GM19099 (cell line): Measurements from ENCODE around the gene SLC22A17.

Source experiments
- POLR2A ChIP-seq: IDR thresholded peaks from 3 replicates; pipeline ENCODE4 v1.6.1; 2011; ENCODE audit warnings: low read depth; ENCODE audit not compliant: insufficient read length; ENCODE audit errors: extremely low read depth

SLC22A17 gene

DNA sequence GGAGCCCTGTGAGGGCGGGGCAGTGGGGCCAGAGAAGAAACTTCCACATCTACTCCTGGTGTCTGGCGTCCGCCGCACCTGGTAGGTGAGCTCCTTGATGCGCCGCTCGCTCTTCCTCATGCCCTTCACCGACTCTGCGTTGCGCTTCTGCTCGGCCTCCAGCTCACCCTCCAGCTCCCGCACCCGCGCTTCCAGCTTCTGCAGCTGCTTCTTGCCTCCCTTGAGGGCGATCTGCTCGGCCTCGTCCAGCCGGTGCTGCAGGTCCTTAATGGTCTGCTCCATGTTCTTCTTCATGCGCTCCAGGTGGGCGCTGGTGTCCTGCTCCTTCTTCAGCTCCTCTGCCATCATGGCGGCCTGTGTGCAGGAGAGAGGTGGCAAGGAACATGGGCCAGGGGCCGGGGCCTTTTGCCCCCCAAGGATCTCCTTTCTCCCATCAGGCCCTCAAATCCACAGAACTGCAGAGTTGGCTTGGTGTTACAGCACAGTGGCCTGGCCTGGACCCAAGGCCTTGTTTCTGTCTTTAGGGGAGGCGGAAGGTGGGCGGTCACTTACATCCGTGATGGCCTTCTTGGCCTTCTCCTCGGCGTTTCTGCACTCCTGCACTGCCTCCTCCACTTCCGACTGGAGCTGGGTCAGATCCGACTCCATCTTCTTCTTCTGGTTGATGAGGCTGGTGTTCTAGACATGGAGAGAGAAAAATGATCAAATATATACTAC, 31.8 kb upstream of the SLC22A17 start:
- no peak for TF ChIP-seq POLR2A

DNA sequence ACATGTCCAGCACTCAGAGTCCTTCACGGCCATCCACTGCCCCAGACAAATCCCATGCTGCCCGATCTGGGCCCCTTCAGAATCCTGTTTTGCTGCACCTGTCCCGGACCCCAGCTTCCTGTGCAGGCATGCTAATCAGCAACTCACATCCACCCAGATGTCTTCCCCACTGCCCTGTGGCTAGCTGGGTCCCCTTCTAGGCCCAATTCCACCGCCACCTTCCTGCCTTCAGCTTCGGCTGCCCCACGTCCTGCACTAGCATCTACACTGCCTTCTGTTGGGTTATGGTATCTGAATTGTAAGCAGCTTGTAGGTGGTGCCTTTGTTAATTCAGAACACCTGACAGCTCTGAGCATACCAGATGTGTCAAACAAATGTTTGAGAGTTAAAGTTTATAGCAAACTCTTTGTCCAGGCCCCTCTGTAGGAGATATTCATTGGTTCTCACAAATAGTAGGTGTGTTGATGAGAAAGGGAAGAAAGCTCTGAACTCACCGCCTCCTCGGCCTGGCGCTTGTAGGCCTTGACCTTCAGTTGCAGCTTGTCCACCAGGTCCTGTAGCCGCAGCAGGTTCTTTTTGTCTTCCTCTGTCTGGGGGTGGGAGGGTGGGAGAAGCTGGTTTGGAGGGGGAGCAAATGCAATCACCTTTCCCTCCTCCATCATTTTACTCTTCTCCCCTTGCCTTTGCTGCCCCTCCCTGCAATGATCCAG, 30.2 kb upstream of the SLC22A17 start:
- no peak for TF ChIP-seq POLR2A

DNA sequence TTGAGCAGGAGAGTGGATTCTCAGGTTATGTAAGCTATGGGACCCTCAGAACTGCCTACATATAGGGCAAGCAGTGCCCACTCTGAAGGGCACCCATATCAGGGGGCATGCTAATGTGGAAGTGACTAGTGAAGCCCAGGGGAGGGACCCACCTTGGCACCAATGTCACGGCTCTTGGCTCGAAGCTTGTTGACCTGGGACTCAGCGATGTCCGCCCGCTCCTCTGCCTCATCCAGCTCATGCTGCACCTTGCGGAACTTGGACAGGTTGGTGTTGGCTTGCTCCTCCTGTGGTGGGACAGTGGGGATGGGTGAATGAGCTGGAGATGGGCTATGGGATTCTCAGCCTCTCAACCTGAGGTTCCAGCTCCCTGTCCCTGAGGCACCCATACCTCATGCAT, 29.6 kb upstream of the SLC22A17 start:
- TF ChIP-seq POLR2A = no peak

DNA sequence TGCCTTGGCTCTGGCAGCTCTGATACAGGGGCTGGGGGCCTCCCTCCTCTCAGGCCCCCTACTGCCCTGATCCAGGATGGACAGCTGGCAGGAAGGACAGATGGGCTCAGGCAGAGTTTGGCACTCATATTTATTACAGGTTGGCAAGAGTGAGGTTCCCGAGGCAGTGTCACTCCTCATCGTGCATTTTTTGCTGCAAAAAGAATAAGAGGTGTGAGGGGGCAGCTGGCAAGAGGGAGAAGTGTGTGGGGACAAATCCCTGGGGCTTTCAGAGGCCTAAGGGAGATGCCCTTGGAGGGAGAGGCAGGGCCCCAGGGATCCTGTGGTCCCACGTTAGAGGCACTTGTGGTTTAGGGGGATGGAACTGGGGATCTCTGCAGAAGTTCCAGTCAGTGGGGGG, 29.2 kb upstream of the SLC22A17 start:
- TF ChIP-seq POLR2A = no peak

DNA sequence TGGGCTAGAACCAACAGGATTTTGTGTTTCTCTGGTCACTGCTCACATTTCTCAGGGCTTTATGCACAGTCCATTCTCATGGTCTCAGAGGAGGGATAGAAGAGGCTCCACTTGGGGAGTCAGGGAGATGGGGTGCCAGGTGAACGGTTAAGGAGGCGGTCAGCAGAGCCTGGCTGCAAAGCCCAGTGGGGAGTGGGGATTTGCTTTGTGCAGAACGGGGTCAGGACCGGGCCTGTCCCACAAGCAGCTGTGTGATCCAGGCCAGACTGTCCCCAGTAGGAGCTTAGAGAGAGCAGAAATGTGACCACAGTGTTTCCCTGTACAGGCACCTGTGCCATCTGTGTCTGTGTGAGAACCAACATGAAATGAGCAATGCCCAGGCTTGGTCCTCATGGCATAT, 28.3 kb upstream of the SLC22A17 start:
- TF ChIP-seq POLR2A = no peak

DNA sequence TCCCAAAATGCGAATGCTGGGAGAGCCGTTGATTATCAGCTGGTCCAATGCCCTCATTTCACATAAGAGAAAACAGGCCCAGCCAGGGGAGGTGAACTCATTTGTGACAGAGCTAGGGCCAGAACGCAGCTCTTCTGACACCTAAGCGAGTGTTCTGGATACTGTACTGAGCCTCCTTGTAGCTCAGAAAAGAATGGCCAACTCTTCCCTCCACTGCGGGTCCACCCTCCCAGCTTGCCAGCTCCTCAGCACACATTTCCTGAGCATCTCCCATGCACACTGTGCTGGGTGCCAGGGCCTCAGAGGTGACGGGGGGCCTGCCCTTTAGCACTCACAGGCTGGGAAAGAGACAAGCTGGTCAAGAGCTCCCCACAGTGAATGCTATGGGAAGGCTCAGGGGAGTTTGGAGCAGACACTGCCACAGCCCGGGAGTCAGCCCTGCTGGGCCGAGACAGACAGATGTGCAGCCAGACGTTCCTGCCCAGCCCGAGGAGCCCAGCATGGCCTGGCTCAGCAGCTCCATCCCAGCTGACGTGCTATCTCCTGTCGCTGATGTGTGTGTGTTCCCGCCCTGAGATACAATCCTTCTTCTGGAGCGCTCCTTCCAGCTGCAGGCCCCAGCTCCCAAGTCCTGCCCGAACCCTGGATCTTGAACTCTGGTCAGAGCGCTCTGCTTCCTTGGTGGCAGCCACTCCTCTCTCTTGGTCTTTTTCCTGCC, 27.7 kb upstream of the SLC22A17 start:
- TF ChIP-seq POLR2A = no peak

DNA sequence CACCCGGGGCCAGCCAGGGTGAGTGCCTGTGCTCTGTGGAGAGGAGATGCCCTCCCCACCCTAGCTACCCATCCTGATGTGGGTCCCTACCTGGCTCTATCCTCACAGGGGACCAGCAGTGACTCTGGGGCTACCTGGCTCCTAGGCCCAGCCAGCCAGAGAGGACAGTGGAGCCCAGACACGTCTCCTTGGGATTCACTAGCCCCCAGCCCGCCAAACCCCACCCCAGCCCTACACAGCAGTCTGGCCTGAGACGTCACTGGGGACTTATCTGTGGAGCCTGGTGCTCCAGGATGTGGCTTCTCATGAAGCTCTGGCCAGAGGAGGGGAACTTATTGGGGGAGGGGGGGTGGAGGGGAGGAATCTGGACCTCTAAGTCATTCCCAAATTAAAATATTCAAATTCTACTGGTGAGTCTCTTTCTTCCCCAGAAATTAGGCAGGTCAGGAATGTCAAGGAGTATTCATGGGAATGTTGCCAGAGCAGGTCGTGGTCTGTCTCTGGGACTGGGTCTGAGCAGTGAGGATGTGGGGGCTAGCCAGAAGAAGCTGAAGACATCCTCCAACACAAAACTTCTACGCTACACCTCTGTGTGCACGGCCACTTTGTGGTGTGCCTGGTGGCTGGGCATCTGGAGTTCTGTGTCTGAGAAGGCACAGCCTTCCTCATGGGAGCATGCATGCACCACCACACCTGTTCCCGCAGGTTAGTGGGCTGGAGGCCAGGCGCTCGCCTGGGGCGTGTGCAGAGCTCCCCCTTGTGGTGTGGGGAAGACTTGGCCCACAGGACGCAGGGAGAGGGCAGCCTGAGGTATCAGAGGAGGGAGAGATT, 26.9 kb upstream of the SLC22A17 start:
- TF ChIP-seq POLR2A = no peak

DNA sequence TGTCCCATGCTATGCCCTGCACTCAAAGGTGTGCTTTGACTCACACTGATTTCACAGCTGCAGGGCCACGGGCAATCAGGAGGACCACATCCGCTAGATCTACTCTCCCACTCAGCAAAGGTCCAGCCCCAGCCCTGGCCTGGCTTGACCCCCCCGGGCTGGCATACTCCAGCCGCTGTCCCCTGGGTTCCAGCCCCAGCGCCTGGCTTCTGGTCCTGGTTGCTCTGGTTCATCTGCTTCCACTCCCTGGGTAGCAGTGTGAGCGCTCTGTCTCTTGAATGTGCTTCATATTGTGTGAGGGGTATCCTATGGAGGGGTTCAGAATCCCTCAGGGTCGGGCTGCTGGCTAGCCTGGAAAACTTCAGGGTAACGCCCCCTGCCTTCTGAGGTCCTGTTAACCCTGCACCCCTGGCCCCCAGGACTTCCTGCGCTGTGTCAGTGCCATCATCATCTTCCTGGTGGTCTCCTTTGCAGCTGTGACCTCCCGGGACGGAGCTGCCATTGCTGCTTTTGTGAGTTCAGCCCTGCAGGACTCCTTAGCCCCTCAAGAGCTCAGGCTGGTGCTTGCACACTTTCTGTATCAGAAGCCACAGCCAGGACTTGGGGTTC, 26.0 kb upstream of the SLC22A17 start:
- TF ChIP-seq POLR2A = no peak

DNA sequence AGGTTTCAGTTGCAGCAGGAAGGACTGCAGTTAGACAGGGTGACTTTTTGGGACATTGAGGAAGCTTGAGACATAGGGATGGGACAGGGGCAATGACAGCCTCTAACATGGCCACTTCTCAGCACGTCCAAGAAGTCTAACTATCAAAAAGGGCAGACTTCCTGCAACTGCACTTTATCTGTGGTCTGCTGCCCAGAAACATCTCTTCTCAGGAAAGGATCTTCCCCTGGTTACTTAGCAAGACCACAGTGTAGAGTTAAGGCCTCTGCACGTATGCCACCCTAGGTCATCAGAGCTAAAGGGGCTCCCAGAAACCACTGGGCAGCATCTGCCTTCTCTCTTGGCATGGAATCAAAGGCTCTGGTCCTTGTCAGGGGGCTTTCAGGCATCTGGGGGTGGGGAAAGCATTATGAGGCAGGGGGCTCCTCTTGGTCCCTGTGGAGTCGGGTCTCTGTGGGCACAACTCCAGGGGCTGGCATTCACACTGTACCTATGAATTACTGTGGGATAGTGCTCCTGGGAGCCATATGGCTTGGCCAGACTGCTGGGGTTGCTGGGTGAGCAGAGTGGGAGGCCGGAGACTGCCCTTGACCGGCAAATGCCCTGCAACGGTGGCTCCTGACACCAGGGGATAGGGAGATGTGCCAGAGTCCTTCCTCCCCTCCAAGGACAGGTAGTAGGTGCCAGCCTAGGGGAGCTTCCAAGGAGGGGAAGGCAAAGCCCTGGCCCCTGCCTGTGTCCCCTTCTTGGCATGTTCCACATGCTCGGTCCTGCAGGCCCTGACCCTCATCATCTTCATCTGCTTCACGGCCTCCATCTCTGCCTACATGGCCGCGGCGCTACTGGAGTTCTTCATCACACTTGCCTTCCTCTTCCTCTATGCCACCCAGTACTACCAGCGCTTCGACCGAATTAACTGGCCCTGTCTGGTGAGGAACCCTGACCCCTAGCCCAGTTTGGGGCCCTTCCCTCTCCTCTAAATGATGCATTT, 25.2 kb upstream of the SLC22A17 start:
- no peak for TF ChIP-seq POLR2A

DNA sequence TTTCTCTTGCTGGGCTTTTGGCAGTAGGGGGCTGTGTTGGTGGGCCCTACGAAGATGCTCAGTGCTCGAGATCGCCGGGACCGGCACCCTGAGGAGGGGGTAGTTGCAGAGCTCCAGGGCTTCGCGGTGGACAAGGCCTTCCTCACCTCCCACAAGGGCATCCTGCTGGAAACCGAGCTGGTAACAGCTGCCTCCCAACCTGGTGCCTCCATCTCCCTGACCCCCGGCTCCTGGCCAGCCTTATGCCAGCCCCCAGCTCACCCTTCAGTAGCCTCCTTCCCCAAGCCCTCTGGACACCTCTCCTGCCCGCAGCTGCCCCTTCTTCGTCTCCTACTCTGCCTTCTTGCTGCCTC, 24.5 kb upstream of the SLC22A17 start:
- TF ChIP-seq POLR2A = no peak

DNA sequence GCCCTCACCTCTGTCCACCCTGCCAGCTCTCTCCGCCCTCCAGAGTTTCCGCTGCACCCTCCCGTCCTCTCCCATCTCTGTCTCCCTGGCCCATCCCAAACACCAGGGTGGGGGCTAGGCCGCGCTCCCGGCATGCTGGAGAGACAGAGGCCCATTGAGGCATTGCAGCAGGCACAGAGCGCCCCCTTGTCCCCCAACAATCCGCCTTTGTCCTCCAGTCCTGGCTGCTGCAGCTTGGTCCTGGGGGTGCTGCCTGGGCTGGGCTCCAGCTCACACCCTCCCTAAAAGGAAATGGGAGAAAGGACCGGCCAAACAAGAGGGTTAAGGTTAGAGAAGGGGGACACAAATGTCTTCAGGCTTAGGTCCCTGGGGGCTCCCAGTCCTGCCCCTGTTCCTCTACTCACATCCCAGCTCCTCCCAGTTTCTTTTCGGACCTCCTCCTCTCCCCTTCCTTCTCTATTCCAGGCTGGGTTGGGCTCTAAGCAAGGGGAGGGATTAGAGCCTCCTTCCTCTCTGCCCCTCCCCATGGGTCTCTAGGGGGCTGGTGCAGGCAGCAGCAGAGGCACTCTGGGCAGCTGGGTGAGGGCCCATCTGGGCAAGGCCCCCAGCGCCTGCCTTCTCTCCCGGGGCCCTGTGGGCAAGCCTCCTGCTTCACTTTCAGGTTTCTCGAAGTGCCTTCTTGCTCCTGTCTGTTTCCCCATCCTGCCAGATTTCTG, 24.0 kb upstream of the SLC22A17 start, which contains the start of gene CMTM5:
TSS of gene CMTM5 (plus strand) at position 565 of the 716 bp plus-strand sequence. CDS start 206 bp downstream, outside the sequence.
- TF ChIP-seq POLR2A = no peak

DNA sequence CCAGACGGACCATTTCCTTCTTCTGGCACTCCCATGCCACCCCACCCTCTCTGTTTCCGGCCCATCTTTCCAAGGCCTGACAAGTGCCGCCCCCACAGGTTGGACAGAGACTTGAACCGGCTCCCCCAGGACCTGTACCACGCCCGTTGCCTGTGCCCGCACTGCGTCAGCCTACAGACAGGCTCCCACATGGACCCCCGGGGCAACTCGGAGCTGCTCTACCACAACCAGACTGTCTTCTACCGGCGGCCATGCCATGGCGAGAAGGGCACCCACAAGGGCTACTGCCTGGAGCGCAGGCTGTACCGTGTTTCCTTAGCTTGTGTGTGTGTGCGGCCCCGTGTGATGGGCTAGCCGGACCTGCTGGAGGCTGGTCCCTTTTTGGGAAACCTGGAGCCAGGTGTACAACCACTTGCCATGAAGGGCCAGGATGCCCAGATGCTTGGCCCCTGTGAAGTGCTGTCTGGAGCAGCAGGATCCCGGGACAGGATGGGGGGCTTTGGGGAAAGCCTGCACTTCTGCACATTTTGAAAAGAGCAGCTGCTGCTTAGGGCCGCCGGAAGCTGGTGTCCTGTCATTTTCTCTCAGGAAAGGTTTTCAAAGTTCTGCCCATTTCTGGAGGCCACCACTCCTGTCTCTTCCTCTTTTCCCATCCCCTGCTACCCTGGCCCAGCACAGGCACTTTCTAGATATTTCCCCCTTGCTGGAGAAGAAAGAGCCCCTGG, 23.0 kb upstream of the SLC22A17 start:
- TF ChIP-seq POLR2A = no peak

DNA sequence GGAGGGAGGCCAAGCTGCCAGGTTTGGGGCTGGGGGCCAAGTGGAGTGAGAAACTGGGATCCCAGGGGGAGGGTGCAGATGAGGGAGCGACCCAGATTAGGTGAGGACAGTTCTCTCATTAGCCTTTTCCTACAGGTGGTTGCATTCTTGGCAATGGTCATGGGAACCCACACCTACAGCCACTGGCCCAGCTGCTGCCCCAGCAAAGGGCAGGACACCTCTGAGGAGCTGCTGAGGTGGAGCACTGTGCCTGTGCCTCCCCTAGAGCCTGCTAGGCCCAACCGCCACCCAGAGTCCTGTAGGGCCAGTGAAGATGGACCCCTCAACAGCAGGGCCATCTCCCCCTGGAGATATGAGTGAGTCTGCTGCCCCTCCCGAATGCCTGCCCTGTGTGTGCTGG, 20.4 kb upstream of the SLC22A17 start:
- no peak for TF ChIP-seq POLR2A

DNA sequence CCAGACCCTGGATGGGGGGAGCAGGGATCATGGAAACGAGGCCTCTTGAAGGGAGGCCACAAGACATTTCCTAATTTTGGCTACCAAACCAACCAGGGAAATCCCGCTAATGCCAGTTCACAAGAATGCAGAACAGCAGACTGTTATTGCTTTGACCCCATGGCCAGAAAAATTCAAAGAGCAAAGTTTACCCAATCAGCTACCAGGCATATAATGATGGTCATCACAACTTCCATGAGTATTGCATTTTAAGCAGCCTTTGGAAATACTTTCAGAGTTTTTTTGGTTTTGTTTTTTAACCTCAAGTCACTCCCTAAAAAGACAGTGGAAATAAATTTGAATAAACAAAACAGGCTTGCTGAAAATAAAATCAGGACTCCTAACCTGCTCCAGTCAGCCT, 19.8 kb upstream of the SLC22A17 start, which contains the start of gene IL25:
TSS of gene IL25 (plus strand) at position 301 of the 400 bp plus-strand sequence.
- no peak for TF ChIP-seq POLR2A
